OCI-LY1 (cell line): ENCODE results near the gene ADAMTS1.

Experiments used
- H2AFZ ChIP-seq: fragments of 200-600 bp; sonication (generic), shearing (Covaris generic); 2 replicates; pipeline ENCODE4 v1.6.0; 2014; ENCODE audit warnings: antibody characterized with exemption, mild to moderate bottlenecking, low read length
- H3F3A ChIP-seq: fragments of 200-600 bp; sonication (generic), shearing (Covaris generic); 2 replicates; pipeline ENCODE4 v1.6.0; 2014; ENCODE audit warnings: mild to moderate bottlenecking, antibody characterized with exemption, low read length, moderate library complexity; ENCODE audit not compliant: insufficient read depth
- H3K27ac ChIP-seq: fragments of 200-600 bp; sonication (generic); 2 replicates; pipeline ENCODE4 v1.5.1; 2014; ENCODE audit warnings: low read length, mixed run types, mild to moderate bottlenecking, low read depth; ENCODE audit not compliant: poor library complexity, severe bottlenecking
- H3K27me3 ChIP-seq: fragments of 200-600 bp; sonication (generic); 2 replicates; pipeline ENCODE4 v1.6.0; 2014; ENCODE audit warnings: antibody characterized with exemption, mild to moderate bottlenecking, low read length, moderate library complexity; ENCODE audit not compliant: insufficient read depth
- H3K36me3 ChIP-seq: fragments of 200-600 bp; sonication (generic); 2 replicates; pipeline ENCODE4 v1.6.1; 2014; ENCODE audit warnings: mild to moderate bottlenecking, antibody characterized with exemption, low read length, moderate library complexity, mixed read lengths; ENCODE audit not compliant: insufficient read depth
- H3K4me1 ChIP-seq: fragments of 200-600 bp; sonication (generic); 2 replicates; pipeline ENCODE4 v1.5.1; 2014; ENCODE audit warnings: mild to moderate bottlenecking, low read length, moderate library complexity; ENCODE audit not compliant: insufficient read depth, severe bottlenecking
- H3K4me2 ChIP-seq: fragments of 200-600 bp; sonication (generic), shearing (Covaris generic); 2 replicates; pipeline ENCODE4 v1.6.1; 2014; ENCODE audit warnings: low read length
- H3K4me3 ChIP-seq: fragments of 200-600 bp; sonication (generic); 2 replicates; pipeline ENCODE4 v1.5.1; 2014; ENCODE audit warnings: low read length, low read depth, mild to moderate bottlenecking, mixed read lengths; ENCODE audit not compliant: poor library complexity, severe bottlenecking
- H3K79me2 ChIP-seq: fragments of 200-600 bp; shearing (Covaris generic); 2 replicates; pipeline ENCODE4 v1.6.1; 2016; ENCODE audit warnings: mixed run types, low read length, mixed read lengths; ENCODE audit not compliant: insufficient read depth
- H3K9ac ChIP-seq: fragments of 200-600 bp; sonication (generic), shearing (Covaris generic); 2 replicates; pipeline ENCODE4 v1.6.1; 2014; ENCODE audit warnings: mild to moderate bottlenecking, low read length, mixed read lengths
- H3K9me2 ChIP-seq: fragments of 200-600 bp; sonication (generic), shearing (Covaris generic); 2 replicates; pipeline ENCODE4 v1.6.1; 2014; ENCODE audit warnings: low read depth, mild to moderate bottlenecking, low read length, mixed read lengths
- H3K9me3 ChIP-seq: fragments of 200-600 bp; shearing (Covaris generic); 2 replicates; pipeline ENCODE4 v1.6.1; 2014; ENCODE audit warnings: low read length, mixed read lengths
- H4K20me1 ChIP-seq: fragments of 200-600 bp; sonication (generic), shearing (Covaris generic); 2 replicates; pipeline ENCODE4 v1.6.0; 2016; ENCODE audit warnings: mild to moderate bottlenecking, low read length; ENCODE audit not compliant: insufficient read depth
- EZH2 ChIP-seq: fragments of 200-600 bp; sonication (generic), shearing (Covaris generic); IDR thresholded peaks from 2 replicates; pipeline ENCODE4 v1.8.0; 2017; ENCODE audit warnings: borderline replicate concordance, mixed run types, mild to moderate bottlenecking, antibody characterized with exemption, low read length, moderate library complexity, mixed read lengths
- TF ChIP-seq, protein P1 (sequence below): fragments of 200-600 bp; sonication (generic), shearing (Covaris generic); IDR thresholded peaks from 2 replicates; pipeline ENCODE4 v1.5.1; 2017; ENCODE audit warnings: mild to moderate bottlenecking, antibody characterized with exemption, low read length, moderate library complexity, mixed read lengths

ADAMTS1 gene

DNA sequence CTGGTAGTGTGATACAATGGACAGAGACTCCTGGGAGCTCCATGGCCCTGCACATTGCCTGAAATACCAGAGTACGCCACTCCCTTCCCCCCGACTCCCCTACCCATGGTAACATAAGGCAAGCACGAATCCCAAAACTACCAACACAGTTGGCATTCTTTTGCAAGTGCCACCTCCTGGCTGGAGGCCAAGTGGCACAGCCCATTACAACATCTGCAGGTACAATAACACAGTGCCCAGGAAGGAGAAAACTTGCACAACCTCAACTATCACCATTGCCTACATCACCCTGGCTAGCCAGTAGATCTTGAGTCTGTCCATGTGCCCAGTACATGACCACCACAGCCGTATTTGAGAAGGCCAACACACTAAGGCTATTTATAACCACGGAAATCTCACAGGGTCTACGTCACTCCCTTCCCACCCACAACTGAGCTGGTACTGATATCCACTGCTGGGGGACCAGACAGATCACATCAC lies 11.7 kb downstream of the ADAMTS1 start:
- Histone ChIP-seq H3K4me1 (no peaks in the 10 kb centered on the region), H4K20me1 (no peaks in the 10 kb centered on the region), H3K79me2 (no peaks in the 10 kb centered on the region), H3K27me3 (no peaks in the 10 kb centered on the region), H2AFZ (no peak overlapping the region), H3K36me3 (no peaks in the 10 kb centered on the region), H3K9ac (no peak overlapping the region), H3K9me2 (no peaks in the 10 kb centered on the region), H3K9me3 (no peaks in the 10 kb centered on the region), H3F3A (no peaks in the 10 kb centered on the region), H3K4me2 (no peak overlapping the region), H3K27ac (no peak overlapping the region), H3K4me3 (no peak overlapping the region)
- no peak for TF ChIP-seq EZH2

DNA sequence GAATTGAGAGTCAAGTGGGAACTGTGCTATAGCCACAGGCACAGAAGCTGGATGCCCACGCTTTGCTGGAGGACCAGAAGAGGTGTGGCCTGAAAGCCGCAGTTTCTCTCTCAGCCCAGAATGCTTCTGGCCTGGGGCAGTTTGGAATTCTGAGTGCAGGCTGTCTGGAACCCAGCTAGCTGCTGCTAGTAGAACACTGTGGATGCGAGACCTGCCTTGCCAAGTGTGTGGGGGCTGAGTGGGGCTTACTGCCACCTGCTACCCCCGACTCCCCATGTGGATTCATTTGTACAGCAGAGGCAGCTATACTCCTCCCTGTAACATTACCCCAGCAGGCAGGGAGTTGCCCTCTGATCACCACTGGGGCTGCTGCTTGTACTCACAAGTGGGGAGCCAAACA lies 12.2 kb downstream of the ADAMTS1 start:
- Histone ChIP-seq H3K9me2 (no peaks in the 10 kb centered on the region), H2AFZ (no peak overlapping the region), H3K36me3 (no peaks in the 10 kb centered on the region), H3K4me1 (no peaks in the 10 kb centered on the region), H3K27me3 (no peaks in the 10 kb centered on the region), H3K9ac (no peak overlapping the region), H3F3A (no peaks in the 10 kb centered on the region), H3K4me2 (no peak overlapping the region), H3K9me3 (no peaks in the 10 kb centered on the region), H4K20me1 (no peaks in the 10 kb centered on the region), H3K27ac (no peak overlapping the region), H3K79me2 (no peaks in the 10 kb centered on the region), H3K4me3 (no peak overlapping the region)
- no peak for TF ChIP-seq EZH2
- TF ChIP-seq, protein P1, sequence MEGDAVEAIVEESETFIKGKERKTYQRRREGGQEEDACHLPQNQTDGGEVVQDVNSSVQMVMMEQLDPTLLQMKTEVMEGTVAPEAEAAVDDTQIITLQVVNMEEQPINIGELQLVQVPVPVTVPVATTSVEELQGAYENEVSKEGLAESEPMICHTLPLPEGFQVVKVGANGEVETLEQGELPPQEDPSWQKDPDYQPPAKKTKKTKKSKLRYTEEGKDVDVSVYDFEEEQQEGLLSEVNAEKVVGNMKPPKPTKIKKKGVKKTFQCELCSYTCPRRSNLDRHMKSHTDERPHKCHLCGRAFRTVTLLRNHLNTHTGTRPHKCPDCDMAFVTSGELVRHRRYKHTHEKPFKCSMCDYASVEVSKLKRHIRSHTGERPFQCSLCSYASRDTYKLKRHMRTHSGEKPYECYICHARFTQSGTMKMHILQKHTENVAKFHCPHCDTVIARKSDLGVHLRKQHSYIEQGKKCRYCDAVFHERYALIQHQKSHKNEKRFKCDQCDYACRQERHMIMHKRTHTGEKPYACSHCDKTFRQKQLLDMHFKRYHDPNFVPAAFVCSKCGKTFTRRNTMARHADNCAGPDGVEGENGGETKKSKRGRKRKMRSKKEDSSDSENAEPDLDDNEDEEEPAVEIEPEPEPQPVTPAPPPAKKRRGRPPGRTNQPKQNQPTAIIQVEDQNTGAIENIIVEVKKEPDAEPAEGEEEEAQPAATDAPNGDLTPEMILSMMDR: no peak

DNA sequence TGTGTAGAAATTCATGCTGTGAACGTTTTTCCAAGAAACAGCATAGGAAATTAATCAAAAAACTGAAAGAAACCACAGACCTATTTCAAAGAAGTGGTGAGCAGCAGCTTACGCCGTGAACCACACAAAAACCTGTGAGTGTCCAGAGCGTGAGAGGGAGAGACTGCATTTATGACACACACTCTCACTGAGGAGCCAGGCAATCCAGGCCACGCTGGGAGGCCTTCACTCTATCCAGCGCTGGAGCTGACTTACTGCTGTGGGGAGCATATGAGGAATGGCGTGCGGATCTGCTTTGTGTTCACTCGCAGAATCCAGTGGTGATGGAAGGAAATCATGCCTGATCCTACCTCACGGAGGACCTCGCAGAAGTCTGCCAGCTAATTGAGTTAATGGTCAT lies 12.7 kb downstream of the ADAMTS1 start:
- Histone ChIP-seq H2AFZ (no peak overlapping the region), H3K4me3 (no peak overlapping the region), H3K9ac (no peak overlapping the region), H3K27me3 (no peaks in the 10 kb centered on the region), H3K4me1 (no peaks in the 10 kb centered on the region), H3K9me3 (no peaks in the 10 kb centered on the region), H3K9me2 (no peaks in the 10 kb centered on the region), H4K20me1 (no peaks in the 10 kb centered on the region), H3F3A (no peaks in the 10 kb centered on the region), H3K79me2 (no peaks in the 10 kb centered on the region), H3K4me2 (no peak overlapping the region), H3K27ac (no peak overlapping the region), H3K36me3 (no peaks in the 10 kb centered on the region)
- TF ChIP-seq, protein P1: no peak
- no peak for TF ChIP-seq EZH2

DNA sequence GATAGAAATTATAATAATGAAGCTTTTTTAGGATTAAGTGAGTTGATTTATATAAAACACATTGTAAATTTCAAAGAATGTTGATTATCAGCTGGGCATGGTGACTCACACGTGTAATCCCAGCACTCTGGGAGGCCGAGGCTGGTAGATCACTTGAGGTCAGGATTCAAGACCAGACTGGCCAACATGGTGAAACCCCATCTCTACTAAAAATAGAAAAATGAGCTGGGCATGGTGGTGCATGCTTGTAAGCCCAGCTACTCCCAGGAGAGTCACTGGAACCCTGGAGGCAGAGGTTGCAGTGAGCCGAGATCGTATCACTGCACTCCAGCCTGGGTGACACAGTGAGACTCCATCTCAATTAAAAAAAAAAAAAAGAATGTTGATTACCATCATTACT lies 18.4 kb downstream of the ADAMTS1 start:
- H3K9me3 ChIP-seq: no peaks in the 10 kb centered on the region
- H3K9ac ChIP-seq: no peak overlapping the region
- no peaks in the 10 kb centered on the region for H4K20me1 ChIP-seq
- no peak overlapping the region for H3K4me3 ChIP-seq
- no peak overlapping the region for H2AFZ ChIP-seq
- no peaks in the 10 kb centered on the region for H3K27me3 ChIP-seq
- TF ChIP-seq EZH2: no peak
- TF ChIP-seq, protein P1: no peak
- no peaks in the 10 kb centered on the region for H3K79me2 ChIP-seq
- H3K36me3 ChIP-seq: no peaks in the 10 kb centered on the region
- no peaks in the 10 kb centered on the region for H3F3A ChIP-seq
- no peaks in the 10 kb centered on the region for H3K9me2 ChIP-seq
- H3K4me1 ChIP-seq: no peaks in the 10 kb centered on the region
- H3K4me2 ChIP-seq: no peak overlapping the region
- no peak overlapping the region for H3K27ac ChIP-seq
